Endothelial cell (in vitro differentiated cells): ENCODE results near the gene NVL. TPM values are rescaled to one million over a fixed set of nuclear protein-coding genes. Genes with fewer than 3 reads are reported as not detected.
"Not testable (repeated sequence)": the region's sequence is repeated elsewhere in the genome, so short reads cannot be mapped to it uniquely, and the experiment has no call there.

ENCODE experiments used
- DNase-seq: peaks from one replicate; pipeline ENCODE4 v3.0.0; 2021; ENCODE audit warnings: low spot score
- H3K27ac Mint-ChIP-seq: one replicate; pipeline ENCODE4 v1.8.0; 2021; ENCODE audit warnings: mixed read lengths, inconsistent platforms; ENCODE audit not compliant: unreplicated experiment
- H3K27me3 Mint-ChIP-seq: one replicate; pipeline ENCODE4 v1.8.0; 2021; ENCODE audit warnings: mild to moderate bottlenecking, moderate library complexity, mixed read lengths, inconsistent platforms; ENCODE audit not compliant: unreplicated experiment
- H3K36me3 Mint-ChIP-seq: one replicate; pipeline ENCODE4 v1.8.0; 2021; ENCODE audit warnings: mild to moderate bottlenecking, low read depth, mixed read lengths, inconsistent platforms; ENCODE audit not compliant: unreplicated experiment
- H3K4me1 Mint-ChIP-seq: one replicate; pipeline ENCODE4 v1.8.0; 2021; ENCODE audit warnings: mild to moderate bottlenecking, mixed read lengths, inconsistent platforms; ENCODE audit not compliant: unreplicated experiment
- H3K4me3 Mint-ChIP-seq: one replicate; pipeline ENCODE4 v1.8.0; 2021; ENCODE audit warnings: mild to moderate bottlenecking, mixed read lengths, inconsistent platforms; ENCODE audit not compliant: unreplicated experiment
- H3K9me3 Mint-ChIP-seq: one replicate; pipeline ENCODE4 v1.8.0; 2021; ENCODE audit warnings: mixed read lengths, inconsistent platforms; ENCODE audit not compliant: unreplicated experiment
- CTCF ChIP-seq: fragments of 200-600 bp; sonication (generic); IDR thresholded peaks from one replicate; pipeline ENCODE4 v1.5.0; 2021; ENCODE audit warnings: antibody characterized with exemption; ENCODE audit not compliant: unreplicated experiment
- total RNA-seq: library from RNA; stranded (reverse); fragmentation: NEBNext Ultra II Directional; extraction: Animal tissue kit (Norgen Biotek cat#: 25700); gene quantifications from one replicate; pipeline ENCODE4 v1.2.1, GENCODE V29; 2021; ENCODE audit not compliant: unreplicated experiment

Gene NVL
- total RNA-seq, 1 donor from 2014 or later: 44.5 TPM

GRCh38 chr1:224325959-224326358 is 4.0 kb downstream of the NVL start:
- peaks cover 3% of the 10 kb centered on the region for H3K27me3 Mint-ChIP-seq
- no peak overlapping the region for H3K27ac Mint-ChIP-seq
- no peaks in the 10 kb centered on the region for H3K36me3 Mint-ChIP-seq
- TF ChIP-seq CTCF: no peak
- no peak overlapping the region for H3K4me3 Mint-ChIP-seq
- H3K9me3 Mint-ChIP-seq: no peaks in the 10 kb centered on the region
- peaks cover 20% of the 10 kb centered on the region for H3K4me1 Mint-ChIP-seq
- no peak for DNase-seq

- TF ChIP-seq CTCF: no peak
- H3K9me3 Mint-ChIP-seq: no peaks in the 10 kb centered on the region
These were observed 8.3 kb downstream of the NVL start for GRCh38 chr1:224321706-224322105.

GRCh38 chr1:224317383-224318045 is 12.5 kb downstream of the NVL start:
- Mint-ChIP-seq H3K27me3 (no peaks in the 10 kb centered on the region), H3K36me3 (peaks cover 2% of the 10 kb centered on the region), H3K9me3 (no peaks in the 10 kb centered on the region), H3K4me1 (no peaks in the 10 kb centered on the region), H3K27ac (no peak overlapping the region), H3K4me3 (no peak overlapping the region)
- no peak for DNase-seq
- TF ChIP-seq CTCF: no peak

More at GRCh38 chr1:224321706-224322105, 8.3 kb downstream of the NVL start:
- no peaks in the 10 kb centered on the region for H3K4me1 Mint-ChIP-seq
- H3K4me3 Mint-ChIP-seq: no peak overlapping the region
- no peak overlapping the region for H3K27ac Mint-ChIP-seq
- no peak for DNase-seq
- no peaks in the 10 kb centered on the region for H3K36me3 Mint-ChIP-seq
- H3K27me3 Mint-ChIP-seq: no peaks in the 10 kb centered on the region

GRCh38 chr1:224312025-224312424 is 17.9 kb downstream of the NVL start:
- H3K4me3 Mint-ChIP-seq: no peak overlapping the region
- H3K36me3 Mint-ChIP-seq: peaks cover 12% of the 10 kb centered on the region
- no peaks in the 10 kb centered on the region for H3K27me3 Mint-ChIP-seq
- no peaks in the 10 kb centered on the region for H3K9me3 Mint-ChIP-seq
- H3K4me1 Mint-ChIP-seq: no peaks in the 10 kb centered on the region
- H3K27ac Mint-ChIP-seq: no peak overlapping the region
- TF ChIP-seq CTCF: no peak
- no peak for DNase-seq

- H3K4me3 Mint-ChIP-seq, H3K27ac Mint-ChIP-seq, DNase-seq, H3K9me3 Mint-ChIP-seq, H3K4me1 Mint-ChIP-seq, H3K27me3 Mint-ChIP-seq: not testable (repeated sequence)
- peaks cover 12% of the 10 kb centered on the region for H3K36me3 Mint-ChIP-seq
These were observed 18.5 kb downstream of the NVL start for GRCh38 chr1:224311503-224311902.
